ENCODE data around the gene ZFHX3.

DNA sequence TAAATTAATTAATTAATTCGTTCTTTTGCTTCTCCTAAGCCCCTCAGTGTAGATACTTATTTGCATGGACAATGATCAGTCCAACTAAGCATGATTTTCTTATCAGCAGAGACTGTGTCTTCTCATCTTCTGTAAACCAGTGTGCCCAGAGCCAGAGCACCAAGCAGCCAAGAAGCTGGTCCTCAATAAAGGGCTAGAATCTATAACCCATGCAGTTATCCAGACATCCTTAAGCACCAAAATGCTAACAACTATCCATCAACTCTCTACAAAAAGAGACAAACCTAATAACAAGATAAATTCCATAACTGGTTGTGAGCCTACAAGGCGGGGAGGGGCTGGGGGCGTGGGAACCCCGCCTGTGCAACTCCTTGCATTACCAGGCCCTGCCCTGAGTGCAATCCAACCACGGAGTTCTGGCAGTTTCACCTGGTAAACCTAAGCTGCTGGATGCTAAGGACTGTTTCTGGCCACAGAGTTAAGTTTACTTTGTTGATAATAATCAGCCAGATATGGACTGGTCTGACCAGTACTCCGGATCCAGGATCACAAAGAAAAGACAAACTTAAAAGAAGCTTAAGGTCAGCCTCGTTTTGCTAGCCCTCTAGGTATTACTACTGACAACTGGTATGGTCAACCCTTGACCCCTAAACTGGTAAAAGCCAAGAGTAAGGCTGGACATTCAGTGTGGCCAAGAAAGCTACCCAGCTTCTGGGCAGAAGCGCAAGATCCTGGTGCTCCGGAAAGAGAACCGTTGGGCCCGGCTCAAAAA is 51.5 kb downstream of the ZFHX3 start:
- TF ChIP-seq POLR2A (IDR thresholded peaks at IDR 0.05), result no peak
- TF ChIP-seq, protein P1, sequence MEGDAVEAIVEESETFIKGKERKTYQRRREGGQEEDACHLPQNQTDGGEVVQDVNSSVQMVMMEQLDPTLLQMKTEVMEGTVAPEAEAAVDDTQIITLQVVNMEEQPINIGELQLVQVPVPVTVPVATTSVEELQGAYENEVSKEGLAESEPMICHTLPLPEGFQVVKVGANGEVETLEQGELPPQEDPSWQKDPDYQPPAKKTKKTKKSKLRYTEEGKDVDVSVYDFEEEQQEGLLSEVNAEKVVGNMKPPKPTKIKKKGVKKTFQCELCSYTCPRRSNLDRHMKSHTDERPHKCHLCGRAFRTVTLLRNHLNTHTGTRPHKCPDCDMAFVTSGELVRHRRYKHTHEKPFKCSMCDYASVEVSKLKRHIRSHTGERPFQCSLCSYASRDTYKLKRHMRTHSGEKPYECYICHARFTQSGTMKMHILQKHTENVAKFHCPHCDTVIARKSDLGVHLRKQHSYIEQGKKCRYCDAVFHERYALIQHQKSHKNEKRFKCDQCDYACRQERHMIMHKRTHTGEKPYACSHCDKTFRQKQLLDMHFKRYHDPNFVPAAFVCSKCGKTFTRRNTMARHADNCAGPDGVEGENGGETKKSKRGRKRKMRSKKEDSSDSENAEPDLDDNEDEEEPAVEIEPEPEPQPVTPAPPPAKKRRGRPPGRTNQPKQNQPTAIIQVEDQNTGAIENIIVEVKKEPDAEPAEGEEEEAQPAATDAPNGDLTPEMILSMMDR (IDR thresholded peaks at IDR 0.05), result no peak

Measured in uterus (tissue), 2 donors.